SU-DHL-6 (cell line): ENCODE measurements around the gene CD80.

ENCODE experiments used
- CTCF ChIP-seq: fragments of 200-600 bp; sonication (generic); IDR thresholded peaks from one replicate; pipeline ENCODE4 v1.5.1; 2017; ENCODE audit warnings: antibody characterized with exemption, mild to moderate bottlenecking, low read length, moderate library complexity; ENCODE audit not compliant: insufficient read depth, poor library complexity, severe bottlenecking
- EZH2phosphoT487 ChIP-seq: fragments of 200-600 bp; sonication (generic), shearing (Covaris generic); conservative IDR thresholded peaks from 2 replicates; pipeline ENCODE4 v1.6.1; 2018; ENCODE audit warnings: mild to moderate bottlenecking, antibody characterized with exemption, low read length, moderate library complexity, mixed read lengths

GRCh38 chr3:119595639-119596334 is 36.4 kb upstream of the CD80 start:
- no peak for TF ChIP-seq CTCF
- TF ChIP-seq EZH2phosphoT487, result no peak
